Neural progenitor cell (in vitro differentiated cells): ENCODE results near the gene PRXL2A. TPM values are rescaled to one million over a fixed set of nuclear protein-coding genes. Genes with fewer than 3 reads are reported as not detected.

Experiments used
- DNase-seq: peaks from one replicate; pipeline ENCODE4 v3.0.0-alpha.2; 2016; ENCODE audit warnings: low spot score
- H2AFZ ChIP-seq: fragments of 200-600 bp; sonication (generic); replicated peaks from 2 replicates; pipeline ENCODE4 v1.6.1; 2016; ENCODE audit warnings: antibody characterized with exemption
- H3F3A ChIP-seq: fragments of 200-600 bp; sonication (generic); 2 replicates; pipeline ENCODE4 v1.6.1; 2016; ENCODE audit warnings: antibody characterized with exemption, low read depth
- H3K27ac ChIP-seq: fragments of 200-600 bp; sonication (generic); 2 replicates; pipeline ENCODE4 v1.5.1; 2016; ENCODE audit warnings: mild to moderate bottlenecking
- H3K27me3 ChIP-seq: fragments of 200-600 bp; sonication (generic); 2 replicates; pipeline ENCODE4 v1.6.1; 2016; ENCODE audit warnings: mild to moderate bottlenecking, moderate library complexity
- H3K36me3 ChIP-seq: fragments of 200-600 bp; sonication (generic); 2 replicates; pipeline ENCODE4 v1.5.1; 2016
- H3K4me1 ChIP-seq: fragments of 200-600 bp; sonication (generic); 2 replicates; pipeline ENCODE4 v1.6.1; 2016; ENCODE audit warnings: mixed run types
- H3K4me2 ChIP-seq: fragments of 200-600 bp; sonication (generic); 2 replicates; pipeline ENCODE4 v1.6.1; 2016
- H3K4me3 ChIP-seq: fragments of 200-600 bp; sonication (generic); 2 replicates; pipeline ENCODE4 v1.5.1; 2016
- H3K79me2 ChIP-seq: fragments of 200-600 bp; sonication (generic); 2 replicates; pipeline ENCODE4 v1.6.1; 2016; ENCODE audit warnings: low read depth
- H3K9ac ChIP-seq: fragments of 200-600 bp; sonication (generic); 2 replicates; pipeline ENCODE4 v1.6.1; 2016
- H3K9me3 ChIP-seq: fragments of 200-600 bp; sonication (generic); 2 replicates; pipeline ENCODE4 v1.5.1; 2016; ENCODE audit warnings: low read depth
- H4K20me1 ChIP-seq: fragments of 200-600 bp; sonication (generic); 2 replicates; pipeline ENCODE4 v1.6.1; 2016; ENCODE audit warnings: low read depth
- H3K27ac Mint-ChIP-seq: 3 replicates; pipeline ENCODE4 v1.8.0; 2021; ENCODE audit warnings: mixed read lengths
- H3K27me3 Mint-ChIP-seq: 2 replicates; pipeline ENCODE4 v1.8.0; 2022; ENCODE audit warnings: low read depth, mild to moderate bottlenecking, inconsistent platforms, moderate library complexity, mixed read lengths; ENCODE audit not compliant: insufficient read depth
- H3K36me3 Mint-ChIP-seq: 3 replicates; pipeline ENCODE4 v1.8.0; 2021; ENCODE audit warnings: mixed read lengths
- H3K4me1 Mint-ChIP-seq: 3 replicates; pipeline ENCODE4 v1.8.0; 2021; ENCODE audit warnings: mixed read lengths
- H3K4me3 Mint-ChIP-seq: 3 replicates; pipeline ENCODE4 v1.8.0; 2021; ENCODE audit warnings: mild to moderate bottlenecking, moderate library complexity, mixed read lengths
- H3K9me3 Mint-ChIP-seq: 3 replicates; pipeline ENCODE4 v1.8.0; 2020; ENCODE audit warnings: mixed read lengths
- CTCF ChIP-seq: fragments of 200-600 bp; sonication (generic); IDR thresholded peaks from 2 replicates; pipeline ENCODE4 v1.5.1; 2017; ENCODE audit warnings: antibody characterized with exemption, mild to moderate bottlenecking
- EZH2 ChIP-seq: fragments of 200-600 bp; sonication (generic); IDR thresholded peaks from 2 replicates; pipeline ENCODE4 v1.6.1; 2017; ENCODE audit warnings: antibody characterized with exemption, mild to moderate bottlenecking, moderate library complexity
- EZH2phosphoT487 ChIP-seq: fragments of 200-600 bp; sonication (generic); IDR thresholded peaks from 2 replicates; pipeline ENCODE4 v1.6.1; 2017; ENCODE audit warnings: antibody characterized with exemption
- total RNA-seq: library from RNA; depleted of rRNA; stranded (reverse); fragments of >200 nt; gene quantifications from 2 replicates; pipeline ENCODE4 v1.2.3, GENCODE V29; 2015; ENCODE audit warnings: low replicate concordance

The PRXL2A gene
- total RNA-seq, 1 donor from 2014 or later: 107 TPM

GRCh38 chr10:80458638-80459037, 50.3 kb downstream of the PRXL2A start:
- no peak for DNase-seq
- Histone ChIP-seq H3K36me3 (no peaks in the 10 kb centered on the region), H3K4me1 (peaks cover 67% of the 10 kb centered on the region), H2AFZ (no peak overlapping the region), H3K27ac (no peak overlapping the region), H3K27me3 (no peaks in the 10 kb centered on the region), H3K79me2 (peaks cover 93% of the 10 kb centered on the region), H3K4me2 (peak overlapping the region; percentile 42), H3K4me3 (no peak overlapping the region), H3K9me3 (no peaks in the 10 kb centered on the region), H4K20me1 (peaks cover 72% of the 10 kb centered on the region), H3K9ac (no peak overlapping the region), H3F3A (peaks cover 33% of the 10 kb centered on the region)
- H3K4me1 Mint-ChIP-seq: peaks cover 77% of the 10 kb centered on the region
- H3K27ac Mint-ChIP-seq: no peak overlapping the region
- no peaks in the 10 kb centered on the region for H3K9me3 Mint-ChIP-seq
- no peak for TF ChIP-seq EZH2phosphoT487
- no peak for TF ChIP-seq EZH2
- TF ChIP-seq CTCF: no peak
- no peaks in the 10 kb centered on the region for H3K36me3 Mint-ChIP-seq
- H3K4me3 Mint-ChIP-seq: peak overlapping the region; percentile 35
- peaks cover 14% of the 10 kb centered on the region for H3K27me3 Mint-ChIP-seq

DNA sequence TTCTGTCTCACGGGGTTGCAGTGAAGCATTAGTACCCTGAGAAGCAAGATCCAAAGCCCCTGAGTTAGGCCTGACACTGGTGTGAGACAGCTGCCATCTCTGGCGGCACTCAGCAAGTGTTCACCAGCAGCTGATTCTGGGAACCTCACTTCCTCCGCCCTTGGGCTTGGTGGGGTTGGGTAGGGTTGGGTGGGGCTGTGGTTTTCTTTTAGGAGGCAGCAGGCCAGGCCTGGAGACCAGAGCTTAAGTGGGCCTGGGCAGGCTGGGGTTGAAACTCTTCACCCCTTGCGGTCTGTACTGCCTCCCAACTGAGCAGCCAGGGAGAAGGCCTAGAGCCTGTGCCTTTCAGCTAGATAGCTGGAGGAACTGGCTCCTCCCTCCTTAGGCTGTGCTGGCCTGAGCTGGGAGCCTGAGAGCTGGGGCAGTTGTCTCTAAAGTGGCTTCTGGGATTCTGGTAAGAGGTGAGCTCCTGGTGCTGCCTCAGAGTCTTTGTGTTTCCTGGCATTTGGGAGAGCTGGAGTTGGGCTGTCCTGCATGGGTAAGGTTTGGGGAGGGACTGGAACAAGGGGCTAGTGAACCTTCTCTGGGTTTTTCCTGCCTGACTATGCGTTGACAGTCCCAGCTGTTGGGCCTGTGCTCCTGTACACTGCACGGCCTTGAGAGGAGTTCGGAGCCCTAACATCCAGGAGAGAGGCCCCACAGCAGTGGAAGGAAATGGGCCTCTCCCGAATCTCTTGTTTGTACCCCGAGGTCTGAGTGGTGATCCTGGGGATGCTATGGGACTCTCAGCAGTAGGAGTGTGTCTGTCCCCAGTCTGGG, 50.9 kb downstream of the PRXL2A start:
- DNase-seq: peak; percentile 36
- H3K27me3 ChIP-seq: no peaks in the 10 kb centered on the region
- no peak overlapping the region for H3K9ac ChIP-seq
- H3K9me3 Mint-ChIP-seq: no peaks in the 10 kb centered on the region
- H3K4me3 ChIP-seq: no peak overlapping the region
- peak; percentile 5 for TF ChIP-seq CTCF
- TF ChIP-seq EZH2: no peak
- peaks cover 75% of the 10 kb centered on the region for H4K20me1 ChIP-seq
- peaks cover 99% of the 10 kb centered on the region for H3K79me2 ChIP-seq
- H3K36me3 Mint-ChIP-seq: no peaks in the 10 kb centered on the region
- peaks cover 73% of the 10 kb centered on the region for H3K4me1 ChIP-seq
- H3F3A ChIP-seq: peaks cover 35% of the 10 kb centered on the region
- H3K27me3 Mint-ChIP-seq: peaks cover 14% of the 10 kb centered on the region
- peak overlapping the region; percentile 41 for H3K4me3 Mint-ChIP-seq
- no peak overlapping the region for H3K27ac Mint-ChIP-seq
- no peak overlapping the region for H2AFZ ChIP-seq
- peak overlapping the region; percentile 42 for H3K4me2 ChIP-seq
- H3K36me3 ChIP-seq: no peaks in the 10 kb centered on the region
- H3K4me1 Mint-ChIP-seq: peaks cover 82% of the 10 kb centered on the region
- no peaks in the 10 kb centered on the region for H3K9me3 ChIP-seq
- peak overlapping the region; percentile 24 for H3K27ac ChIP-seq

GRCh38 chr10:80460399-80461207, 52.3 kb downstream of the PRXL2A start:
- no peak overlapping the region for H3K4me3 ChIP-seq
- H3K9ac ChIP-seq: no peak overlapping the region
- H3F3A ChIP-seq: peaks cover 40% of the 10 kb centered on the region
- Mint-ChIP-seq H3K27me3 (peaks cover 9% of the 10 kb centered on the region), H3K9me3 (no peaks in the 10 kb centered on the region), H3K4me3 (peak overlapping the region; percentile 11), H3K36me3 (no peaks in the 10 kb centered on the region), H3K4me1 (peaks cover 89% of the 10 kb centered on the region), H3K27ac (peak overlapping the region; percentile 83)
- no peak overlapping the region for H2AFZ ChIP-seq
- peaks cover 97% of the 10 kb centered on the region for H3K79me2 ChIP-seq
- H3K9me3 ChIP-seq: no peaks in the 10 kb centered on the region
- peaks cover 67% of the 10 kb centered on the region for H4K20me1 ChIP-seq
- no peaks in the 10 kb centered on the region for H3K27me3 ChIP-seq
- peak; percentile 39 for DNase-seq
- peak overlapping the region; percentile 15 for H3K4me2 ChIP-seq
- H3K36me3 ChIP-seq: no peaks in the 10 kb centered on the region
- TF ChIP-seq EZH2 (no peak), EZH2phosphoT487 (no peak), CTCF (no peak)
- H3K27ac ChIP-seq: peak overlapping the region; percentile 40
- H3K4me1 ChIP-seq: peaks cover 83% of the 10 kb centered on the region
